H9 (cell line): Measurements from ENCODE around the gene SNX30. TPM values are rescaled to one million over a fixed set of nuclear protein-coding genes. Genes with fewer than 3 reads are reported as not detected.

Experiments
- DNase-seq: peaks from one replicate; pipeline ENCODE4 v3.0.0-alpha.2; 2017
- H2AFZ ChIP-seq: one replicate; pipeline ENCODE4 v1.6.1; 2013; ENCODE audit warnings: mild to moderate bottlenecking, low read length, control low read depth, moderate library complexity
- H2AK5ac ChIP-seq: 2 replicates; pipeline ENCODE4 v1.6.1; 2013; ENCODE audit warnings: low read length, control low read depth, mixed read lengths; ENCODE audit not compliant: insufficient read length
- H2BK120ac ChIP-seq: one replicate; pipeline ENCODE4 v1.6.1; 2013; ENCODE audit warnings: low read depth, mild to moderate bottlenecking, low read length, control low read depth, inconsistent platforms; ENCODE audit not compliant: poor library complexity, severe bottlenecking
- H2BK12ac ChIP-seq: 2 replicates; pipeline ENCODE4 v1.6.1; 2013; ENCODE audit warnings: low read length, control low read depth, mixed read lengths, low read depth; ENCODE audit not compliant: insufficient read length
- H2BK15ac ChIP-seq: 2 replicates; pipeline ENCODE4 v1.6.1; 2013; ENCODE audit warnings: low read depth, low read length, control low read depth
- H2BK20ac ChIP-seq: one replicate; pipeline ENCODE4 v1.6.1; 2013; ENCODE audit warnings: low read depth, mild to moderate bottlenecking, low read length, control low read depth, inconsistent platforms; ENCODE audit not compliant: poor library complexity, severe bottlenecking
- H2BK5ac ChIP-seq: 2 replicates; pipeline ENCODE4 v1.6.1; 2013; ENCODE audit warnings: low read length, control low read depth, mixed read lengths; ENCODE audit not compliant: insufficient read length
- H3K14ac ChIP-seq: 2 replicates; pipeline ENCODE4 v1.6.1; 2013; ENCODE audit warnings: low read length, control low read depth; ENCODE audit not compliant: insufficient read depth
- H3K18ac ChIP-seq: 2 replicates; pipeline ENCODE4 v1.6.1; 2013; ENCODE audit warnings: low read depth, mild to moderate bottlenecking, mixed read lengths, low read length, control low read depth; ENCODE audit not compliant: insufficient read length
- H3K23ac ChIP-seq: 2 replicates; pipeline ENCODE4 v1.6.1; 2013; ENCODE audit warnings: low read length, control low read depth, mixed read lengths, low read depth; ENCODE audit not compliant: insufficient read length
- H3K23me2 ChIP-seq: 2 replicates; pipeline ENCODE4 v1.6.1; 2013; ENCODE audit warnings: low read depth, mild to moderate bottlenecking, mixed read lengths, low read length, control low read depth; ENCODE audit not compliant: insufficient read length, poor library complexity, severe bottlenecking
- H3K27ac ChIP-seq: 2 replicates; pipeline ENCODE4 v1.5.1; 2013; ENCODE audit warnings: low read length, control low read depth, mixed read lengths, low read depth; ENCODE audit not compliant: insufficient read length
- H3K27me3 ChIP-seq: 2 replicates; pipeline ENCODE4 v1.6.1; 2013; ENCODE audit warnings: low read length, control low read depth, inconsistent platforms; ENCODE audit not compliant: insufficient read depth
- H3K4ac ChIP-seq: 2 replicates; pipeline ENCODE4 v1.6.1; 2013; ENCODE audit warnings: low read depth, mild to moderate bottlenecking, control low read depth, inconsistent platforms, low read length, moderate library complexity
- H3K4me1 ChIP-seq: 2 replicates; pipeline ENCODE4 v1.6.1; 2013; ENCODE audit warnings: low read length, control low read depth, inconsistent platforms; ENCODE audit not compliant: insufficient read depth
- H3K4me2 ChIP-seq: 2 replicates; pipeline ENCODE4 v1.6.1; 2013; ENCODE audit warnings: low read length, control low read depth, mixed read lengths; ENCODE audit not compliant: insufficient read length, insufficient read depth
- H3K56ac ChIP-seq: 2 replicates; pipeline ENCODE4 v1.6.1; 2013; ENCODE audit warnings: low read depth, mild to moderate bottlenecking, mixed read lengths, low read length, control low read depth; ENCODE audit not compliant: insufficient read length
- H3K79me1 ChIP-seq: 2 replicates; pipeline ENCODE4 v1.6.1; 2013; ENCODE audit warnings: low read depth, mild to moderate bottlenecking, moderate library complexity, low read length, control low read depth, inconsistent platforms; ENCODE audit not compliant: insufficient read depth, poor library complexity, severe bottlenecking
- H3K79me2 ChIP-seq: 2 replicates; pipeline ENCODE4 v1.6.1; 2013; ENCODE audit warnings: low read length, control low read depth, inconsistent platforms; ENCODE audit not compliant: insufficient read depth
- H3K9ac ChIP-seq: 2 replicates; pipeline ENCODE4 v1.6.1; 2013; ENCODE audit warnings: low read length, control low read depth, mixed read lengths; ENCODE audit not compliant: insufficient read length; ENCODE audit errors: extremely low read depth
- H3K9me3 ChIP-seq: one replicate; pipeline ENCODE4 v1.6.1; 2013; ENCODE audit warnings: low read depth, low read length, inconsistent platforms; ENCODE audit not compliant: control insufficient read depth
- H3T11ph ChIP-seq: one replicate; pipeline ENCODE4 v1.6.1; 2013; ENCODE audit warnings: mild to moderate bottlenecking, low read length, control low read depth, inconsistent platforms
- H4K20me1 ChIP-seq: one replicate; pipeline ENCODE4 v1.6.1; 2013; ENCODE audit not compliant: control insufficient read depth, insufficient read length, insufficient read depth
- H4K5ac ChIP-seq: 2 replicates; pipeline ENCODE4 v1.6.1; 2013; ENCODE audit warnings: low read depth, mild to moderate bottlenecking, mixed read lengths, low read length, control low read depth; ENCODE audit not compliant: insufficient read length
- H4K8ac ChIP-seq: replicated peaks from 2 replicates; pipeline ENCODE4 v1.6.1; 2013; ENCODE audit warnings: low read length, control low read depth, mixed read lengths, low read depth; ENCODE audit not compliant: insufficient read length
- H4K91ac ChIP-seq: 2 replicates; pipeline ENCODE4 v1.6.1; 2013; ENCODE audit warnings: low read depth, mild to moderate bottlenecking, moderate library complexity, mixed read lengths, low read length, control low read depth; ENCODE audit not compliant: insufficient read length
- H3K27ac Mint-ChIP-seq, 3 experiments: 2 replicates in 2 of 3; 3 replicates in 1 of 3; pipeline ENCODE4 v1.8.0; 2020 to 2021; ENCODE audit warnings: mixed read lengths in 3 of 3, mild to moderate bottlenecking in 1 of 3, moderate library complexity in 1 of 3
- H3K27me3 Mint-ChIP-seq: 2 replicates; pipeline ENCODE4 v1.8.0; 2021; ENCODE audit warnings: low read depth, mild to moderate bottlenecking, moderate library complexity, mixed read lengths
- H3K36me3 Mint-ChIP-seq, 3 experiments: 2 replicates in 2 of 3; 3 replicates in 1 of 3; pipeline ENCODE4 v1.8.0; 2020 to 2021; ENCODE audit warnings: low read depth in 3 of 3, mixed read lengths in 3 of 3; ENCODE audit not compliant: insufficient read depth in 1 of 3
- H3K4me1 Mint-ChIP-seq, 2 experiments: 2 replicates each; pipeline ENCODE4 v1.8.0; 2020; ENCODE audit warnings: mixed read lengths in 2 of 2
- H3K4me3 Mint-ChIP-seq, 2 experiments: 2 replicates in 1 of 2; 3 replicates in 1 of 2; pipeline ENCODE4 v1.8.0; 2020 to 2021; ENCODE audit warnings: mild to moderate bottlenecking in 2 of 2, mixed read lengths in 2 of 2, moderate library complexity in 1 of 2
- H3K9me3 Mint-ChIP-seq, 2 experiments: 2 replicates in 1 of 2; 3 replicates in 1 of 2; pipeline ENCODE4 v1.8.0; 2020; ENCODE audit warnings: mild to moderate bottlenecking in 2 of 2, mixed read lengths in 2 of 2, moderate library complexity in 1 of 2
- CTCF ChIP-seq: fragments of 200-600 bp; sonication (generic); conservative IDR thresholded peaks from 3 replicates; pipeline ENCODE4 v1.8.0; 2021; ENCODE audit warnings: antibody characterized with exemption, mild to moderate bottlenecking
- WGBS: extraction: QIAGEN DNeasy Blood & Tissue Kit; methylation state at CpG from one replicate; pipeline ENCODE4 v1.1.7; 2013; ENCODE audit warnings: missing lambda C conversion rate, low lambda C conversion rate, mixed read lengths; ENCODE audit not compliant: insufficient read length; ENCODE audit errors: extremely low coverage; 5-methylcytosine and 5-hydroxymethylcytosine counted together
- total RNA-seq: library from RNA; stranded (reverse); gene quantifications from 2 replicates; pipeline ENCODE4 v1.2.1, GENCODE V29; 2021

Gene SNX30
- total RNA-seq, 1 experiment from 2014 or later = 10.3 TPM

- H2AFZ ChIP-seq = no peak overlapping the region
- H3T11ph ChIP-seq = no peak overlapping the region
- no peak overlapping the region for H3K14ac ChIP-seq
- H2BK120ac ChIP-seq = no peak overlapping the region
- no peak overlapping the region for H3K4me2 ChIP-seq
- no peak overlapping the region for H3K9ac ChIP-seq
- no CpG with 5 or more reads among the region's 5 CpGs for WGBS
- no peaks in the 10 kb centered on the region for H3K36me3 Mint-ChIP-seq
- no peak overlapping the region for H4K5ac ChIP-seq
- H4K8ac ChIP-seq = no peak overlapping the region
- no peak overlapping the region for H3K4ac ChIP-seq
- H3K9me3 ChIP-seq = no peaks in the 10 kb centered on the region
- H4K20me1 ChIP-seq = no peaks in the 10 kb centered on the region
- H3K23ac ChIP-seq = no peak overlapping the region
- no peak for DNase-seq
- no peak overlapping the region for H3K18ac ChIP-seq
- H3K27ac Mint-ChIP-seq = no peak overlapping the region
- H3K27ac ChIP-seq = no peak overlapping the region
- H3K23me2 ChIP-seq = no peaks in the 10 kb centered on the region
- no peaks in the 10 kb centered on the region for H3K79me2 ChIP-seq
- no peak overlapping the region for H2BK12ac ChIP-seq
- no peak overlapping the region for H3K56ac ChIP-seq
- H2AK5ac ChIP-seq = no peak overlapping the region
- no peaks in the 10 kb centered on the region for H3K27me3 ChIP-seq
- H2BK20ac ChIP-seq = no peak overlapping the region
- no peak for TF ChIP-seq CTCF
- no peaks in the 10 kb centered on the region for H3K9me3 Mint-ChIP-seq
- 0 out of 4 replicates have a peak, but pooled peaks cover 0 to 4% of the 10 kb centered on the region in 2 experiments for H3K4me1 Mint-ChIP-seq
- H4K91ac ChIP-seq = no peak overlapping the region
- no peaks in the 10 kb centered on the region for H3K4me1 ChIP-seq
- H2BK5ac ChIP-seq = no peak overlapping the region
- no peak overlapping the region for H3K4me3 Mint-ChIP-seq
- H2BK15ac ChIP-seq = no peak overlapping the region
- H3K27me3 Mint-ChIP-seq = no peaks in the 10 kb centered on the region
- no peaks in the 10 kb centered on the region for H3K79me1 ChIP-seq
These were observed 39.6 kb downstream of the SNX30 start for GRCh38 chr9:112789891-112790774.
